H9 (cell line): Measurements from ENCODE around the gene TMEM134. TPM values are rescaled to one million over a fixed set of nuclear protein-coding genes. Genes with fewer than 3 reads are reported as not detected.

Source experiments
- DNase-seq: peaks from one replicate; pipeline ENCODE4 v3.0.0-alpha.2; 2017
- H2AFZ ChIP-seq: one replicate; pipeline ENCODE4 v1.6.1; 2013; ENCODE audit warnings: mild to moderate bottlenecking, low read length, control low read depth, moderate library complexity
- H2AK5ac ChIP-seq: 2 replicates; pipeline ENCODE4 v1.6.1; 2013; ENCODE audit warnings: low read length, control low read depth, mixed read lengths; ENCODE audit not compliant: insufficient read length
- H2BK120ac ChIP-seq: one replicate; pipeline ENCODE4 v1.6.1; 2013; ENCODE audit warnings: low read depth, mild to moderate bottlenecking, low read length, control low read depth, inconsistent platforms; ENCODE audit not compliant: poor library complexity, severe bottlenecking
- H2BK12ac ChIP-seq: 2 replicates; pipeline ENCODE4 v1.6.1; 2013; ENCODE audit warnings: low read length, control low read depth, mixed read lengths, low read depth; ENCODE audit not compliant: insufficient read length
- H2BK15ac ChIP-seq: 2 replicates; pipeline ENCODE4 v1.6.1; 2013; ENCODE audit warnings: low read depth, low read length, control low read depth
- H2BK20ac ChIP-seq: one replicate; pipeline ENCODE4 v1.6.1; 2013; ENCODE audit warnings: low read depth, mild to moderate bottlenecking, low read length, control low read depth, inconsistent platforms; ENCODE audit not compliant: poor library complexity, severe bottlenecking
- H2BK5ac ChIP-seq: 2 replicates; pipeline ENCODE4 v1.6.1; 2013; ENCODE audit warnings: low read length, control low read depth, mixed read lengths; ENCODE audit not compliant: insufficient read length
- H3K14ac ChIP-seq: 2 replicates; pipeline ENCODE4 v1.6.1; 2013; ENCODE audit warnings: low read length, control low read depth; ENCODE audit not compliant: insufficient read depth
- H3K18ac ChIP-seq: 2 replicates; pipeline ENCODE4 v1.6.1; 2013; ENCODE audit warnings: low read depth, mild to moderate bottlenecking, mixed read lengths, low read length, control low read depth; ENCODE audit not compliant: insufficient read length
- H3K23ac ChIP-seq: 2 replicates; pipeline ENCODE4 v1.6.1; 2013; ENCODE audit warnings: low read length, control low read depth, mixed read lengths, low read depth; ENCODE audit not compliant: insufficient read length
- H3K23me2 ChIP-seq: 2 replicates; pipeline ENCODE4 v1.6.1; 2013; ENCODE audit warnings: low read depth, mild to moderate bottlenecking, mixed read lengths, low read length, control low read depth; ENCODE audit not compliant: insufficient read length, poor library complexity, severe bottlenecking
- H3K27ac ChIP-seq: 2 replicates; pipeline ENCODE4 v1.5.1; 2013; ENCODE audit warnings: low read length, control low read depth, mixed read lengths, low read depth; ENCODE audit not compliant: insufficient read length
- H3K27me3 ChIP-seq: 2 replicates; pipeline ENCODE4 v1.6.1; 2013; ENCODE audit warnings: low read length, control low read depth, inconsistent platforms; ENCODE audit not compliant: insufficient read depth
- H3K4ac ChIP-seq: 2 replicates; pipeline ENCODE4 v1.6.1; 2013; ENCODE audit warnings: low read depth, mild to moderate bottlenecking, control low read depth, inconsistent platforms, low read length, moderate library complexity
- H3K4me1 ChIP-seq: 2 replicates; pipeline ENCODE4 v1.6.1; 2013; ENCODE audit warnings: low read length, control low read depth, inconsistent platforms; ENCODE audit not compliant: insufficient read depth
- H3K4me2 ChIP-seq: 2 replicates; pipeline ENCODE4 v1.6.1; 2013; ENCODE audit warnings: low read length, control low read depth, mixed read lengths; ENCODE audit not compliant: insufficient read length, insufficient read depth
- H3K56ac ChIP-seq: 2 replicates; pipeline ENCODE4 v1.6.1; 2013; ENCODE audit warnings: low read depth, mild to moderate bottlenecking, mixed read lengths, low read length, control low read depth; ENCODE audit not compliant: insufficient read length
- H3K79me1 ChIP-seq: 2 replicates; pipeline ENCODE4 v1.6.1; 2013; ENCODE audit warnings: low read depth, mild to moderate bottlenecking, moderate library complexity, low read length, control low read depth, inconsistent platforms; ENCODE audit not compliant: insufficient read depth, poor library complexity, severe bottlenecking
- H3K79me2 ChIP-seq: 2 replicates; pipeline ENCODE4 v1.6.1; 2013; ENCODE audit warnings: low read length, control low read depth, inconsistent platforms; ENCODE audit not compliant: insufficient read depth
- H3K9ac ChIP-seq: 2 replicates; pipeline ENCODE4 v1.6.1; 2013; ENCODE audit warnings: low read length, control low read depth, mixed read lengths; ENCODE audit not compliant: insufficient read length; ENCODE audit errors: extremely low read depth
- H3K9me3 ChIP-seq: one replicate; pipeline ENCODE4 v1.6.1; 2013; ENCODE audit warnings: low read depth, low read length, inconsistent platforms; ENCODE audit not compliant: control insufficient read depth
- H3T11ph ChIP-seq: one replicate; pipeline ENCODE4 v1.6.1; 2013; ENCODE audit warnings: mild to moderate bottlenecking, low read length, control low read depth, inconsistent platforms
- H4K20me1 ChIP-seq: one replicate; pipeline ENCODE4 v1.6.1; 2013; ENCODE audit not compliant: control insufficient read depth, insufficient read length, insufficient read depth
- H4K5ac ChIP-seq: 2 replicates; pipeline ENCODE4 v1.6.1; 2013; ENCODE audit warnings: low read depth, mild to moderate bottlenecking, mixed read lengths, low read length, control low read depth; ENCODE audit not compliant: insufficient read length
- H4K8ac ChIP-seq: replicated peaks from 2 replicates; pipeline ENCODE4 v1.6.1; 2013; ENCODE audit warnings: low read length, control low read depth, mixed read lengths, low read depth; ENCODE audit not compliant: insufficient read length
- H4K91ac ChIP-seq: 2 replicates; pipeline ENCODE4 v1.6.1; 2013; ENCODE audit warnings: low read depth, mild to moderate bottlenecking, moderate library complexity, mixed read lengths, low read length, control low read depth; ENCODE audit not compliant: insufficient read length
- H3K27ac Mint-ChIP-seq, 3 experiments: 2 replicates in 2 of 3; 3 replicates in 1 of 3; pipeline ENCODE4 v1.8.0; 2020 to 2021; ENCODE audit warnings: mixed read lengths in 3 of 3, mild to moderate bottlenecking in 1 of 3, moderate library complexity in 1 of 3
- H3K27me3 Mint-ChIP-seq: 2 replicates; pipeline ENCODE4 v1.8.0; 2021; ENCODE audit warnings: low read depth, mild to moderate bottlenecking, moderate library complexity, mixed read lengths
- H3K36me3 Mint-ChIP-seq, 3 experiments: 2 replicates in 2 of 3; 3 replicates in 1 of 3; pipeline ENCODE4 v1.8.0; 2020 to 2021; ENCODE audit warnings: low read depth in 3 of 3, mixed read lengths in 3 of 3; ENCODE audit not compliant: insufficient read depth in 1 of 3
- H3K4me1 Mint-ChIP-seq, 2 experiments: 2 replicates each; pipeline ENCODE4 v1.8.0; 2020; ENCODE audit warnings: mixed read lengths in 2 of 2
- H3K4me3 Mint-ChIP-seq, 2 experiments: 2 replicates in 1 of 2; 3 replicates in 1 of 2; pipeline ENCODE4 v1.8.0; 2020 to 2021; ENCODE audit warnings: mild to moderate bottlenecking in 2 of 2, mixed read lengths in 2 of 2, moderate library complexity in 1 of 2
- H3K9me3 Mint-ChIP-seq, 2 experiments: 2 replicates in 1 of 2; 3 replicates in 1 of 2; pipeline ENCODE4 v1.8.0; 2020; ENCODE audit warnings: mild to moderate bottlenecking in 2 of 2, mixed read lengths in 2 of 2, moderate library complexity in 1 of 2
- WGBS: extraction: QIAGEN DNeasy Blood & Tissue Kit; methylation state at CpG from one replicate; pipeline ENCODE4 v1.1.7; 2013; ENCODE audit warnings: missing lambda C conversion rate, low lambda C conversion rate, mixed read lengths; ENCODE audit not compliant: insufficient read length; ENCODE audit errors: extremely low coverage; 5-methylcytosine and 5-hydroxymethylcytosine counted together
- total RNA-seq: library from RNA; stranded (reverse); gene quantifications from 2 replicates; pipeline ENCODE4 v1.2.1, GENCODE V29; 2021
- TF ChIP-seq, protein P1 (sequence below): fragments of 200-600 bp; sonication (generic); conservative IDR thresholded peaks from 3 replicates; pipeline ENCODE4 v1.8.0; 2021; ENCODE audit warnings: antibody characterized with exemption, mild to moderate bottlenecking

TMEM134 gene
- total RNA-seq, 1 experiment from 2014 or later = 53.6 TPM

- Histone ChIP-seq H2BK20ac (no peak overlapping the region), H3K79me2 (no peaks in the 10 kb centered on the region), H3K9ac (no peak overlapping the region), H3K23me2 (no peaks in the 10 kb centered on the region), H3K4me2 (no peak overlapping the region), H3K56ac (no peak overlapping the region), H3K9me3 (no peaks in the 10 kb centered on the region), H3K27me3 (no peaks in the 10 kb centered on the region), H2AK5ac (no peak overlapping the region), H2AFZ (no peak overlapping the region), H3T11ph (no peak overlapping the region), H4K5ac (no peak overlapping the region), H4K91ac (no peak overlapping the region), H3K4me1 (no peaks in the 10 kb centered on the region), H4K20me1 (no peaks in the 10 kb centered on the region), H3K79me1 (no peaks in the 10 kb centered on the region), H2BK12ac (no peak overlapping the region), H3K23ac (no peak overlapping the region), H2BK5ac (no peak overlapping the region), H2BK15ac (no peak overlapping the region), H2BK120ac (no peak overlapping the region), H4K8ac (no peak overlapping the region), H3K4ac (no peak overlapping the region), H3K27ac (no peak overlapping the region), H3K14ac (no peak overlapping the region), H3K18ac (no peak overlapping the region)
- Mint-ChIP-seq H3K27me3 (peaks cover 20% of the 10 kb centered on the region), H3K4me3 (peak overlapping the region; percentile 55 to 82; a peak in 2 of 5 replicates), H3K9me3 (no peaks in the 10 kb centered on the region; a peak in 1 of 5 replicates), H3K27ac (no peak overlapping the region), H3K4me1 (peaks cover 23 to 26% of the 10 kb centered on the region in 2 experiments), H3K36me3 (peaks cover 0 to 1% (median 0%) of the 10 kb centered on the region in 3 experiments; a peak in 1 of 7 replicates)
- no CpG with 5 or more reads among the region's 21 CpGs for whole genome bisulfite sequencing
- DNase-seq = no peak
- TF ChIP-seq, protein P1, sequence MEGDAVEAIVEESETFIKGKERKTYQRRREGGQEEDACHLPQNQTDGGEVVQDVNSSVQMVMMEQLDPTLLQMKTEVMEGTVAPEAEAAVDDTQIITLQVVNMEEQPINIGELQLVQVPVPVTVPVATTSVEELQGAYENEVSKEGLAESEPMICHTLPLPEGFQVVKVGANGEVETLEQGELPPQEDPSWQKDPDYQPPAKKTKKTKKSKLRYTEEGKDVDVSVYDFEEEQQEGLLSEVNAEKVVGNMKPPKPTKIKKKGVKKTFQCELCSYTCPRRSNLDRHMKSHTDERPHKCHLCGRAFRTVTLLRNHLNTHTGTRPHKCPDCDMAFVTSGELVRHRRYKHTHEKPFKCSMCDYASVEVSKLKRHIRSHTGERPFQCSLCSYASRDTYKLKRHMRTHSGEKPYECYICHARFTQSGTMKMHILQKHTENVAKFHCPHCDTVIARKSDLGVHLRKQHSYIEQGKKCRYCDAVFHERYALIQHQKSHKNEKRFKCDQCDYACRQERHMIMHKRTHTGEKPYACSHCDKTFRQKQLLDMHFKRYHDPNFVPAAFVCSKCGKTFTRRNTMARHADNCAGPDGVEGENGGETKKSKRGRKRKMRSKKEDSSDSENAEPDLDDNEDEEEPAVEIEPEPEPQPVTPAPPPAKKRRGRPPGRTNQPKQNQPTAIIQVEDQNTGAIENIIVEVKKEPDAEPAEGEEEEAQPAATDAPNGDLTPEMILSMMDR = no peak
Observed at GRCh38 chr11:67419325-67420049, 49.6 kb downstream of the TMEM134 start.
